ENCODE measurements around the gene MIS18A. TPM values are rescaled to one million over a fixed set of nuclear protein-coding genes. Genes with fewer than 3 reads are reported as not detected.

Gene MIS18A
- total and polyA plus RNA-seq, 10 of the 15 experiments (the other 5 are each of a cell fraction or from before 2014, with no cell fraction given): 6.5 to 48.9 (median 24.8) TPM

DNA sequence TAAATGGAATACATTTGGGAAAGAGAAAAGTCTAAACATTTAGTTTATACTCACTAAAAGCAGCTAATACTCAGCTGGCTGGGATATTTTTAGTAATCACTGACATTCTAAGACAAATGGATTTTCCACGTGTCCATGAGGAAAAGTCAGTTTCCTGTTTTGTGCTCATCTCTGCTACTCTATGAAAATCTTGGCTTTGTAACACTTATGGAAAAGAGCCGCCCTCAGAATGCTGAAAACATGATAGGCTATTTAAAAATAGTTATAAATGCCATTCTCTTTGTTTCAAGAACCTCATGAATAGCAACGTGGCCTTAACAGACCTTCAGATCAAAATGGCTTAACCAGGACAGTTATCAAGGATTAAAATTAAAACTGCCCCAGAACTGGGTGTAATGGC is 49.7 kb upstream of the MIS18A start:
- no peak overlapping the region for H3K4me2 ChIP-seq (ENCODE audit: control insufficient read depth, insufficient read depth)
- peaks cover 23 to 36% of the 10 kb centered on the region in 2 experiments for H3K36me3 ChIP-seq (ENCODE audit: control insufficient read depth in 2 of 2, insufficient read depth in 2 of 2, low read length in 1 of 2)
- no peaks in the 10 kb centered on the region for H3K79me2 ChIP-seq (ENCODE audit: control insufficient read depth, insufficient read depth, low read length)
- intact Hi-C loops (cut with micrococcal nuclease; ENCODE audit: unreplicated experiment) (no loop called here), in situ Hi-C loops (cut with MboI) (no loop called here)
- H3K9me3 ChIP-seq (replicated peaks; ENCODE audit: control insufficient read depth, insufficient read depth, low read length): peaks cover 5% of the 10 kb centered on the region
- ChIA-PET SMC1A (ENCODE audit: uncharacterized antibody, unreplicated experiment) (interaction anchor here (0.6 kb wide), 1 partner anchor 21 kb away, joined by 3 read pairs; no protein-coding TSS in a partner anchor), POLR2A (no interaction called here), CTCF (interaction anchor here (0.6 kb wide), 1 partner anchor 272 kb away, joined by 3 read pairs; no protein-coding TSS in a partner anchor), RAD21 (ENCODE audit: unreplicated experiment) (no interaction called here)
- H3K27ac ChIP-seq (ENCODE audit: control insufficient read depth, insufficient read depth): no peak overlapping the region
- DNase-seq (ENCODE audit: low read depth, low spot score) (no peak), FAIRE-seq (no peak), ATAC-seq (no peak)
- H3K9ac ChIP-seq (ENCODE audit: control insufficient read depth, insufficient read depth, low read length): no peak overlapping the region
- no TSS peak for BruUV-seq (replicated peaks)
- H3K4me1 ChIP-seq (ENCODE audit: control insufficient read depth, insufficient read depth, low read length): no peaks in the 10 kb centered on the region
- TF ChIP-seq ZNF274 (IDR thresholded peaks at IDR 0.05; ENCODE audit: insufficient read depth, insufficient read length): no peak
- H3K4me3 ChIP-seq: no peak overlapping the region
- H4K20me1 ChIP-seq (ENCODE audit: control insufficient read depth, insufficient read depth): no peaks in the 10 kb centered on the region
- H3K27me3 ChIP-seq (replicated peaks in 1 of 2; ENCODE audit: control insufficient read depth in 2 of 2, insufficient read depth in 2 of 2, low read length in 1 of 2): no peaks in the 10 kb centered on the region
- H2AFZ ChIP-seq (ENCODE audit: control insufficient read depth, low read depth, low read length): no peak overlapping the region
- 98% methylated on average over 3 of the region's 3 CpGs for WGBS (ENCODE audit: insufficient coverage, insufficient replicate concordance, low lambda C conversion rate, missing lambda C conversion rate)

GRCh38 chr21:32325706-32326105 is 46.9 kb upstream of the MIS18A start:
- no peaks in the 10 kb centered on the region for H3K27me3 ChIP-seq (replicated peaks in 1 of 2; ENCODE audit: control insufficient read depth in 2 of 2, insufficient read depth in 2 of 2, low read length in 1 of 2)
- intact Hi-C loops (cut with micrococcal nuclease; ENCODE audit: unreplicated experiment): no loop called here
- FAIRE-seq (no peak), DNase-seq (ENCODE audit: low read depth, low spot score) (no peak), ATAC-seq (no peak)
- no peaks in the 10 kb centered on the region for H4K20me1 ChIP-seq (ENCODE audit: control insufficient read depth, insufficient read depth)
- H3K4me3 ChIP-seq: no peak overlapping the region
- H3K4me2 ChIP-seq (ENCODE audit: control insufficient read depth, insufficient read depth): no peak overlapping the region
- TF ChIP-seq NRF1 (conservative IDR thresholded peaks at IDR 0.05; ENCODE audit: low read depth, low read length) (no peak), POLR2A (IDR thresholded peaks at IDR 0.05; ENCODE audit: low read depth, low read length) (no peak)
- no peak overlapping the region for H3K9ac ChIP-seq (ENCODE audit: control insufficient read depth, insufficient read depth, low read length)
- peaks cover 28 to 32% of the 10 kb centered on the region in 2 experiments for H3K36me3 ChIP-seq (ENCODE audit: control insufficient read depth in 2 of 2, insufficient read depth in 2 of 2, low read length in 1 of 2)
- WGBS (ENCODE audit: insufficient coverage, insufficient replicate concordance, low lambda C conversion rate, missing lambda C conversion rate): 94% methylated on average over 8 of the region's 8 CpGs
- POLR2A ChIA-PET: interaction anchor here (1.0 kb wide), 1 partner anchor 11 kb away, joined by 3 read pairs; no protein-coding TSS in a partner anchor
- H3K4me1 ChIP-seq (ENCODE audit: control insufficient read depth, insufficient read depth, low read length): no peaks in the 10 kb centered on the region
- SMC1A ChIA-PET (ENCODE audit: uncharacterized antibody, unreplicated experiment): no interaction called here
- no peak overlapping the region for H2AFZ ChIP-seq (ENCODE audit: control insufficient read depth, low read depth, low read length)
- in situ Hi-C loops (cut with MboI): no loop called here
- BruUV-seq (replicated peaks): no TSS peak
- H3K9me3 ChIP-seq (replicated peaks; ENCODE audit: control insufficient read depth, insufficient read depth, low read length): no peaks in the 10 kb centered on the region; the same call in 2 of the 3 replicates
- H3K27ac ChIP-seq (ENCODE audit: control insufficient read depth, insufficient read depth): no peak overlapping the region
- RAD21 ChIA-PET (ENCODE audit: unreplicated experiment): no interaction called here
- CTCF ChIA-PET: no interaction called here
- H3K79me2 ChIP-seq (ENCODE audit: control insufficient read depth, insufficient read depth, low read length): no peaks in the 10 kb centered on the region
